ENCODE data around the gene ATXN1.

- TF ChIP-seq POLR2A (IDR thresholded peaks at IDR 0.05; ENCODE audit: low read length) (no peak), GATA1 (IDR thresholded peaks at IDR 0.05; ENCODE audit: low read depth, low read length) (no peak)
These were observed 323.3 kb downstream of the ATXN1 start for GRCh38 chr6:16437984-16438383.
